ENCODE results near the gene CRIP2. TPM values are rescaled to one million over a fixed set of nuclear protein-coding genes. Genes with fewer than 3 reads are reported as not detected.
A peak's percentile ranks its signal among the peaks of the same experiment; 100 is the strongest.

The CRIP2 gene
- total and polyA plus RNA-seq, 10 of the 15 experiments (the other 5 are each of a cell fraction or from before 2014, with no cell fraction given) = 0.04 to 0.62 (median 0.37) TPM; not detected in 5

- H3K4me2 ChIP-seq (ENCODE audit: control insufficient read depth, insufficient read depth) = no peak overlapping the region
- H3K27ac ChIP-seq (ENCODE audit: control insufficient read depth, insufficient read depth) = no peak overlapping the region
- no TSS peak for BruUV-seq (replicated peaks)
- in situ Hi-C loops (cut with MboI) (no loop called here), intact Hi-C loops (cut with micrococcal nuclease; ENCODE audit: unreplicated experiment) (no loop called here)
- ChIA-PET POLR2A (no interaction called here), CTCF (no interaction called here), SMC1A (ENCODE audit: uncharacterized antibody, unreplicated experiment) (no interaction called here), RAD21 (ENCODE audit: unreplicated experiment) (no interaction called here)
- H3K36me3 ChIP-seq (ENCODE audit: control insufficient read depth in 2 of 2, insufficient read depth in 2 of 2, low read length in 1 of 2) = peaks cover 0 to 30% of the 10 kb centered on the region in 2 experiments; a peak in 3 of 4 replicates
- H3K9me3 ChIP-seq (replicated peaks; ENCODE audit: control insufficient read depth, insufficient read depth, low read length) = no peaks in the 10 kb centered on the region
- no peak overlapping the region for H2AFZ ChIP-seq (ENCODE audit: control insufficient read depth, low read depth, low read length)
- ATAC-seq (no peak), FAIRE-seq (no peak), DNase-seq (ENCODE audit: low read depth, low spot score) (no peak)
- 94% methylated on average over 17 of the region's 17 CpGs for WGBS (ENCODE audit: insufficient coverage, insufficient replicate concordance, low lambda C conversion rate, missing lambda C conversion rate)
- H4K20me1 ChIP-seq (ENCODE audit: control insufficient read depth, insufficient read depth) = no peaks in the 10 kb centered on the region
- no peak overlapping the region for H3K9ac ChIP-seq (ENCODE audit: control insufficient read depth, insufficient read depth, low read length)
- no peaks in the 10 kb centered on the region for H3K4me1 ChIP-seq (ENCODE audit: control insufficient read depth, insufficient read depth, low read length)
- TF ChIP-seq PBX3 (IDR thresholded peaks at IDR 0.05; ENCODE audit: insufficient replicate concordance, low read depth, low read length) (no peak), CHD4 (IDR thresholded peaks at IDR 0.05) (no peak), RFX5 (IDR thresholded peaks at IDR 0.05; ENCODE audit: low read depth, low read length) (no peak), EZH2 (IDR thresholded peaks at IDR 0.05; ENCODE audit: borderline replicate concordance, control insufficient read depth, low read depth, low read length) (no peak)
- H3K79me2 ChIP-seq (ENCODE audit: control insufficient read depth, insufficient read depth, low read length) = no peaks in the 10 kb centered on the region
- no peak overlapping the region for H3K4me3 ChIP-seq
- no peaks in the 10 kb centered on the region for H3K27me3 ChIP-seq (replicated peaks in 1 of 2; ENCODE audit: control insufficient read depth in 2 of 2, insufficient read depth in 2 of 2, low read length in 1 of 2)
Measured at GRCh38 chr14:105460616-105461015, 14.0 kb upstream of the CRIP2 start.

- RAD21 ChIA-PET (ENCODE audit: unreplicated experiment) = no interaction called here
- H3K79me2 ChIP-seq (ENCODE audit: control insufficient read depth, insufficient read depth, low read length) = no peaks in the 10 kb centered on the region
- H3K27ac ChIP-seq (ENCODE audit: control insufficient read depth, insufficient read depth) = no peak overlapping the region
- TF ChIP-seq ZZZ3 (IDR thresholded peaks at IDR 0.05; ENCODE audit: control insufficient read depth, insufficient read length, low read depth) (no peak), POLR2A (IDR thresholded peaks at IDR 0.05; ENCODE audit: low read depth, low read length) (peak; percentile 28; the same call in 1 of the 2 replicates)
- POLR2A ChIA-PET = no interaction called here
- no peak for FAIRE-seq
- no peak for DNase-seq (ENCODE audit: low read depth, low spot score)
- CTCF ChIA-PET = no interaction called here
- H3K4me2 ChIP-seq (ENCODE audit: control insufficient read depth, insufficient read depth) = no peak overlapping the region
- intact Hi-C loops (cut with micrococcal nuclease; ENCODE audit: unreplicated experiment) = no loop called here
- no peak overlapping the region for H3K4me3 ChIP-seq
- in situ Hi-C loops (cut with MboI) = no loop called here
- no peak overlapping the region for H2AFZ ChIP-seq (ENCODE audit: control insufficient read depth, low read depth, low read length)
- SMC1A ChIA-PET (ENCODE audit: uncharacterized antibody, unreplicated experiment) = no interaction called here
- peaks cover 0 to 21% of the 10 kb centered on the region in 2 experiments; a peak in 3 of 4 replicates for H3K36me3 ChIP-seq (ENCODE audit: control insufficient read depth in 2 of 2, insufficient read depth in 2 of 2, low read length in 1 of 2)
- no peaks in the 10 kb centered on the region for H3K9me3 ChIP-seq (replicated peaks; ENCODE audit: control insufficient read depth, insufficient read depth, low read length)
- no peaks in the 10 kb centered on the region for H3K27me3 ChIP-seq (replicated peaks in 1 of 2; ENCODE audit: control insufficient read depth in 2 of 2, insufficient read depth in 2 of 2, low read length in 1 of 2)
- no TSS peak for BruUV-seq (replicated peaks)
- no peak overlapping the region for H3K9ac ChIP-seq (ENCODE audit: control insufficient read depth, insufficient read depth, low read length)
- no peak for ATAC-seq
- WGBS (ENCODE audit: insufficient coverage, insufficient replicate concordance, low lambda C conversion rate, missing lambda C conversion rate) = 93% methylated on average over 17 of the region's 18 CpGs
- H4K20me1 ChIP-seq (ENCODE audit: control insufficient read depth, insufficient read depth) = no peaks in the 10 kb centered on the region
- H3K4me1 ChIP-seq (ENCODE audit: control insufficient read depth, insufficient read depth, low read length) = no peaks in the 10 kb centered on the region
Measured at GRCh38 chr14:105461903-105462302, 12.7 kb upstream of the CRIP2 start.
